HL-60/S4 treated with phorbol 12-myristate 13-acetate at 8.2 ng/mL for 4 days and 3 days (cell line): Measurements from ENCODE around the gene SYT12.

ENCODE experiments used
- in situ Hi-C: fragments of 300-500 bp; cut with MboI; formaldehyde crosslinking; loops from 2 replicates; pipeline ENCODE4 v1.15.0; 2022; ENCODE audit warnings: low sequenced_read_pairs

Gene SYT12

GRCh38 chr11:67054346-67054835 is 31.5 kb downstream of the SYT12 start:
- in situ Hi-C loops: no loop called here

GRCh38 chr11:67054836-67055523 is 32.0 kb downstream of the SYT12 start:
- in situ Hi-C loops: no loop called here

- in situ Hi-C loops: no loop called here
Observed at GRCh38 chr11:67055812-67056211, 32.9 kb downstream of the SYT12 start.

GRCh38 chr11:67056267-67057204 is 33.6 kb downstream of the SYT12 start, which contains the start of gene RHOD:
RHOD (plus strand) TSS chr11:67056847; CDS start chr11:67056903, 56 bp downstream.
- in situ Hi-C loops: no loop called here

- in situ Hi-C loops: no loop called here
Observed at GRCh38 chr11:67057205-67057672, 34.3 kb downstream of the SYT12 start.

- in situ Hi-C loops: no loop called here
Observed at GRCh38 chr11:67058506-67058905, 35.6 kb downstream of the SYT12 start.

GRCh38 chr11:67059671-67060070 is 36.7 kb downstream of the SYT12 start:
- in situ Hi-C loops: no loop called here

- in situ Hi-C loops: no loop called here
Observed at GRCh38 chr11:67060111-67060522, 37.2 kb downstream of the SYT12 start.

GRCh38 chr11:67062526-67063373 is 39.8 kb downstream of the SYT12 start:
- in situ Hi-C loops: no loop called here

- in situ Hi-C loops: no loop called here
Observed at GRCh38 chr11:67066333-67066709, 43.4 kb downstream of the SYT12 start.

- in situ Hi-C loops: no loop called here
Observed at GRCh38 chr11:67071420-67072284, 48.7 kb downstream of the SYT12 start.

- in situ Hi-C loops: no loop called here
Observed at GRCh38 chr11:67072295-67072694, 49.4 kb downstream of the SYT12 start.

GRCh38 chr11:67073908-67074307 is 51.0 kb downstream of the SYT12 start:
- in situ Hi-C loops: no loop called here

- in situ Hi-C loops: no loop called here
Observed at GRCh38 chr11:67076202-67076601, 53.3 kb downstream of the SYT12 start.

GRCh38 chr11:67079065-67079705 is 56.3 kb downstream of the SYT12 start:
- in situ Hi-C loops: no loop called here

GRCh38 chr11:67082071-67082791 is 59.3 kb downstream of the SYT12 start:
- in situ Hi-C loops: no loop called here

GRCh38 chr11:67083786-67084366 is 60.9 kb downstream of the SYT12 start:
- in situ Hi-C loops: no loop called here

GRCh38 chr11:67085617-67086016 is 62.7 kb downstream of the SYT12 start:
- in situ Hi-C loops: no loop called here
